Activated B cell treated with CpG ODN at 0.5 μM for 24 hours (primary cell): ENCODE data around the gene KIAA0040. TPM values are rescaled to one million over a fixed set of nuclear protein-coding genes. Genes with fewer than 3 reads are reported as not detected.

Experiments used
- total RNA-seq: library from RNA; stranded (reverse); gene quantifications from 2 replicates; pipeline ENCODE4 v1.2.3, GENCODE V29; 2022

Gene KIAA0040
- total RNA-seq, 1 donor from 2014 or later = 57.2 TPM

Other genes with a start within 250 kb of the KIAA0040 start
- gene CACYBP, start 192.8 kb downstream of the KIAA0040 start, total RNA-seq = 90.9 and 98.8 TPM in 2 replicates
- 36.5 and 36.9 TPM in 2 replicates for gene MRPS14, start 169.4 kb downstream of the KIAA0040 start, total RNA-seq
- gene TNN, start 124.9 kb downstream of the KIAA0040 start, total RNA-seq = not detected in 2 replicates